OCI-LY7 (cell line): ENCODE data around the gene SPARC. TPM values are rescaled to one million over a fixed set of nuclear protein-coding genes. Genes with fewer than 3 reads are reported as not detected.

ENCODE experiments used
- BruUV-seq: library from RNA; stranded (reverse); fragments of 400-500 nt; replicated peaks from 2 replicates; lab custom pipeline; 2021; lab: Mats Ljungman, UMichigan
- CTCF ChIA-PET: fragments of 300-600 bp; sonication (Branson Sonifier 250); formaldehyde crosslinking; loops from one replicate; lab custom pipeline; 2022; ENCODE audit warnings: antibody characterized with exemption; ENCODE audit not compliant: unreplicated experiment; lab: Charles Lee
- POLR2A ChIA-PET: fragments of 300-600 bp; sonication (Branson Sonifier 250); formaldehyde crosslinking; loops from one replicate; lab custom pipeline; 2022; ENCODE audit warnings: antibody characterized with exemption; lab: Charles Lee
- DNase-seq: peaks from one replicate; pipeline ENCODE4 v3.0.0-alpha.2; 2015; ENCODE audit warnings: low spot score
- H2AFZ ChIP-seq: fragments of 200-600 bp; sonication (generic), shearing (Covaris generic); 2 replicates; pipeline ENCODE4 v1.6.1; 2014; ENCODE audit warnings: mild to moderate bottlenecking, antibody characterized with exemption, low read length, moderate library complexity
- H3K27ac ChIP-seq: fragments of 200-600 bp; sonication (generic); 2 replicates; pipeline ENCODE4 v1.5.1; 2014; ENCODE audit warnings: mixed run types, low read depth, mild to moderate bottlenecking, moderate library complexity, low read length, inconsistent platforms; ENCODE audit not compliant: poor library complexity, severe bottlenecking
- H3K36me3 ChIP-seq: fragments of 200-600 bp; sonication (generic); 2 replicates; pipeline ENCODE4 v1.6.1; 2014; ENCODE audit warnings: mild to moderate bottlenecking, antibody characterized with exemption, low read length, moderate library complexity, mixed read lengths; ENCODE audit not compliant: insufficient read depth
- H3K4me1 ChIP-seq: fragments of 200-600 bp; sonication (generic); 2 replicates; pipeline ENCODE4 v1.5.1; 2014; ENCODE audit warnings: mild to moderate bottlenecking, low read length; ENCODE audit not compliant: insufficient read depth, poor library complexity, severe bottlenecking
- H3K4me2 ChIP-seq: fragments of 200-600 bp; sonication (generic); 2 replicates; pipeline ENCODE4 v1.6.1; 2014; ENCODE audit warnings: mild to moderate bottlenecking, low read length
- H3K4me3 ChIP-seq: fragments of 200-600 bp; sonication (generic); 2 replicates; pipeline ENCODE4 v1.5.1; 2014; ENCODE audit warnings: mild to moderate bottlenecking, low read depth, low read length; ENCODE audit not compliant: poor library complexity, severe bottlenecking
- H3K79me2 ChIP-seq: fragments of 200-600 bp; sonication (generic); 2 replicates; pipeline ENCODE4 v1.6.1; 2016; ENCODE audit warnings: low read depth, mild to moderate bottlenecking, low read length, moderate library complexity, mixed read lengths; ENCODE audit not compliant: insufficient read depth
- H3K9me2 ChIP-seq: fragments of 200-600 bp; sonication (generic); 2 replicates; pipeline ENCODE4 v1.6.1; 2016; ENCODE audit warnings: mild to moderate bottlenecking, low read length, mixed read lengths; ENCODE audit not compliant: insufficient read depth
- H3K9me3 ChIP-seq: fragments of 200-600 bp; sonication (generic); 2 replicates; pipeline ENCODE4 v1.6.1; 2014; ENCODE audit warnings: mild to moderate bottlenecking, mixed run types, low read length, mixed read lengths
- H4K20me1 ChIP-seq: fragments of 200-600 bp; sonication (generic); 2 replicates; pipeline ENCODE4 v1.6.1; 2014; ENCODE audit warnings: mild to moderate bottlenecking, antibody characterized with exemption, low read length, moderate library complexity, mixed read lengths; ENCODE audit not compliant: insufficient read depth
- EZH2phosphoT487 ChIP-seq: fragments of 200-600 bp; sonication (generic); IDR thresholded peaks from 2 replicates; pipeline ENCODE4 v1.6.1; 2018; ENCODE audit warnings: low read depth, borderline replicate concordance, mild to moderate bottlenecking, mixed run types, antibody characterized with exemption, low read length, moderate library complexity, mixed read lengths
- intact Hi-C: fragments of 100-400 bp; cut with micrococcal nuclease; formaldehyde crosslinking; loops from one replicate; pipeline ENCODE4 v1.10.0; 2022; ENCODE audit not compliant: unreplicated experiment
- total RNA-seq, 2 experiments: library from RNA; depleted of rRNA in 1 of 2; stranded (reverse); fragments of >200 nt in 1 of 2; shearing (Covaris generic) in 1 of 2; gene quantifications; 2 replicates each; pipeline ENCODE4 v1.2.3, GENCODE V29; 2014 to 2022
- TF ChIP-seq, protein P1 (sequence below): fragments of 200-600 bp; sonication (generic); conservative IDR thresholded peaks from 2 replicates; pipeline ENCODE4 v1.5.1; 2014; ENCODE audit warnings: mild to moderate bottlenecking, antibody characterized with exemption, low read length, moderate library complexity, mixed read lengths

The SPARC gene
- total RNA-seq, 2 experiments from 2014 or later = 0.89 TPM; not detected in 1

DNA sequence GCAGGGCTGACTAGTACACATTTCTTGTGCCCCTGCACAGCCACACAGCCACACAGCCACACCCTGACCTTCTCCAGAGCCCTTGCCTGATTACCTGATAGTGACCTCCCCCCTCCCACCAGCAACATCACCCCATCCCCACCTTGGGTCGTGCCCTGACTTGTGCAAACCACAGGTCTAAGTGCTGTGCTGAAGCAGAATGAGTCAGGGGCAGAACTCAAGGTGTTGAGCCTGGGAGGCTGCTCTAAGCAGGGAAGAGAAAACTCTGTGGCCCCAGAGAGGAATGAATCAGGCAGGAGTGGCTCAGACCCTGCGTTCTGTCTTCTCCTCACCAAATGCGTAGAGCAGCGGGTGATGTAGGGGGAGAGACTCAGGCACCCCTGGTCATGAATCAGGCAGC, 71.3 kb downstream of the SPARC start:
- no TSS peak for BruUV-seq
- no peaks in the 10 kb centered on the region for H3K36me3 ChIP-seq
- H3K9me2 ChIP-seq = no peaks in the 10 kb centered on the region
- ChIA-PET CTCF (no interaction called here), POLR2A (interaction anchor here (0.6 to 1.1 kb wide), 2 partner anchors 12 to 23 kb away, joined by 3 to 6 read pairs; no protein-coding TSS in a partner anchor)
- no peak for TF ChIP-seq EZH2phosphoT487
- TF ChIP-seq, protein P1, sequence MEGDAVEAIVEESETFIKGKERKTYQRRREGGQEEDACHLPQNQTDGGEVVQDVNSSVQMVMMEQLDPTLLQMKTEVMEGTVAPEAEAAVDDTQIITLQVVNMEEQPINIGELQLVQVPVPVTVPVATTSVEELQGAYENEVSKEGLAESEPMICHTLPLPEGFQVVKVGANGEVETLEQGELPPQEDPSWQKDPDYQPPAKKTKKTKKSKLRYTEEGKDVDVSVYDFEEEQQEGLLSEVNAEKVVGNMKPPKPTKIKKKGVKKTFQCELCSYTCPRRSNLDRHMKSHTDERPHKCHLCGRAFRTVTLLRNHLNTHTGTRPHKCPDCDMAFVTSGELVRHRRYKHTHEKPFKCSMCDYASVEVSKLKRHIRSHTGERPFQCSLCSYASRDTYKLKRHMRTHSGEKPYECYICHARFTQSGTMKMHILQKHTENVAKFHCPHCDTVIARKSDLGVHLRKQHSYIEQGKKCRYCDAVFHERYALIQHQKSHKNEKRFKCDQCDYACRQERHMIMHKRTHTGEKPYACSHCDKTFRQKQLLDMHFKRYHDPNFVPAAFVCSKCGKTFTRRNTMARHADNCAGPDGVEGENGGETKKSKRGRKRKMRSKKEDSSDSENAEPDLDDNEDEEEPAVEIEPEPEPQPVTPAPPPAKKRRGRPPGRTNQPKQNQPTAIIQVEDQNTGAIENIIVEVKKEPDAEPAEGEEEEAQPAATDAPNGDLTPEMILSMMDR = no peak
- no peaks in the 10 kb centered on the region for H3K4me1 ChIP-seq
- no peak overlapping the region for H3K4me2 ChIP-seq
- no peak overlapping the region for H2AFZ ChIP-seq
- H3K79me2 ChIP-seq = no peaks in the 10 kb centered on the region
- intact Hi-C loops = no loop called here
- DNase-seq = no peak
- no peak overlapping the region for H3K27ac ChIP-seq
- H4K20me1 ChIP-seq = no peaks in the 10 kb centered on the region
- no peaks in the 10 kb centered on the region for H3K9me3 ChIP-seq
- no peak overlapping the region for H3K4me3 ChIP-seq

DNA sequence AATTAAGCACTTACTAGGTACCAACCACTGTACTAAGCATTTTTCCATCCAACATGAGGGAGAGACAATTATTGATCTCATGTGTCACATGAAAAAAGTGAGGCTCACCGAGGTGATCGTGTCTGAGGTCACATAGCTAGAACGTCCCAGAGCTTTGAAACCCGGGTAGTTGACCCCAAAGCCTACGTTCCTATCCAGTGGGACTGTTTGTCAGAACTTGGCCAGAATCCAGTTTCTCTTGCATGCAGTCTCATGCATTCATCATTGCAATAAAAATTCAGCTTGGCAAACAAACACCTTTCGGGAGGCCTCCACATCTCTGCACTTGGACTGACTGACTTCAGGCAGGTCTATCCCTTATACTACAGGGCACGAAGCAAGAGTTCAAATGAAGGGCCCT, 72.2 kb downstream of the SPARC start:
- Histone ChIP-seq H3K4me1 (no peaks in the 10 kb centered on the region), H3K9me3 (no peaks in the 10 kb centered on the region), H3K27ac (no peak overlapping the region), H4K20me1 (no peaks in the 10 kb centered on the region), H3K4me2 (no peak overlapping the region), H3K4me3 (no peak overlapping the region), H3K79me2 (no peaks in the 10 kb centered on the region), H2AFZ (no peak overlapping the region), H3K36me3 (no peaks in the 10 kb centered on the region), H3K9me2 (no peaks in the 10 kb centered on the region)
- TF ChIP-seq, protein P1 = no peak
- no peak for TF ChIP-seq EZH2phosphoT487
- intact Hi-C loops = no loop called here
- CTCF ChIA-PET = interaction anchor here (0.6 kb wide), 1 partner anchor 25 kb away, joined by 3 read pairs; no protein-coding TSS in a partner anchor
- DNase-seq = no peak
- POLR2A ChIA-PET = interaction anchor here (1.1 kb wide), 1 partner anchor 22 kb away, joined by 3 read pairs; no protein-coding TSS in a partner anchor
- BruUV-seq = no TSS peak

DNA sequence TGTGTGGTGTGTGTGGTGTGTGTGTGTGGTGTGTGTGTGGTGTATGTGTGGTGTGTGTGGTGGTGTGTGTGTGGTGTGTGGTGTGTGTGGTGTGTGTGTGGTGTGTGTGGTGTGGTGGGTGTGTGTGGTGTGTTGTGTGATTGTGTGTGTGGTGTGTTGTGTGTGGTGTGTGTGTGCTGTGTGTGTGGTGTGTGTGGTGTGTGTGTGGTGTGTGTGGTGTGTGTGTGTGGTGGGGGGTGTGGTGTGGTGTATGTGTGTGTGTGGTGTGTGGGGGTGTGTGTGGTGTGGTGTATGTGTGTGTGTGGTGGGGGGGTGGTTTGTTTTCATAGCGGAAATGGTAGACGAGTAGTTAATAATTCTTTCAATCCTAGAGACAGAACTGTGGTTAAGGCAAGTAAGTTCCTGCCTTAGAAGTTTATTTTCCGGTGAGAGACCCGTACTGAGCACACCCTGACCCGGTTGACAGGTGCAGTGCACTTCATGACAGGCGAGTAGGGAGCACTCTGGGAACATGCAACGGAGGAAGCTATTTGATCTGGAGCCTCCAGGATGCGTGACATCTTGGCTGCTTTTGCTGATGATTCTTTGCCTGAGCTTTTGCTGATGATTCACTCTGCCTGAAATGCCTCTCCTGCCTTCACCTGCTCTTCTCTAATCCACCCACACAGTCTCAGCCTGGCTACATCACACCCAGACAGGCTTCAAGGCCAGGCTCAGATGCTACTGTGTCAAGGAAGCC, 73.9 kb downstream of the SPARC start:
- DNase-seq = no peak
- no TSS peak for BruUV-seq
- intact Hi-C loops = no loop called here
- H3K9me2 ChIP-seq = no peaks in the 10 kb centered on the region
- no peak overlapping the region for H3K4me2 ChIP-seq
- H4K20me1 ChIP-seq = no peaks in the 10 kb centered on the region
- ChIA-PET CTCF (no interaction called here), POLR2A (interaction anchor here (0.7 kb wide), 1 partner anchor 65 kb away, joined by 3 read pairs; no protein-coding TSS in a partner anchor)
- H3K36me3 ChIP-seq = no peaks in the 10 kb centered on the region
- no peaks in the 10 kb centered on the region for H3K79me2 ChIP-seq
- no peaks in the 10 kb centered on the region for H3K4me1 ChIP-seq
- no peak overlapping the region for H3K4me3 ChIP-seq
- H2AFZ ChIP-seq = no peak overlapping the region
- H3K27ac ChIP-seq = no peak overlapping the region
- H3K9me3 ChIP-seq = no peaks in the 10 kb centered on the region
- TF ChIP-seq, protein P1 = no peak
- no peak for TF ChIP-seq EZH2phosphoT487
